SK-N-SH treated with all-trans-retinoic acid at 6 μM for 48 hours (cell line): Measurements from ENCODE around the gene SLC4A1AP.
"Not testable (repeated sequence)": the region's sequence is repeated elsewhere in the genome, so short reads cannot be mapped to it uniquely, and the experiment has no call there.

Experiments
- ATAC-seq: fragments of 200-7000 bp; cut with Tn5 transposase; 3 replicates; pipeline ENCODE4 v1.9.1; 2020; ENCODE audit warnings: mild to moderate bottlenecking, moderate library complexity
- ARNTL ChIP-seq: fragments of 450-650 bp; formaldehyde crosslinking; IDR thresholded peaks from 2 replicates; pipeline ENCODE4 v1.5.0; 2020; ENCODE audit warnings: low read depth, mild to moderate bottlenecking, moderate library complexity, borderline replicate concordance
- BACH2 ChIP-seq: fragments of 250-450 bp; sonication (Bioruptor Pico); IDR thresholded peaks from 2 replicates; pipeline ENCODE4 v1.9.0; 2021; ENCODE audit warnings: mild to moderate bottlenecking, borderline replicate concordance
- CSDC2 ChIP-seq: fragments of 250-450 bp; sonication (Bioruptor Pico); IDR thresholded peaks from 2 replicates; pipeline ENCODE4 v1.5.0; 2020; ENCODE audit warnings: mild to moderate bottlenecking, moderate library complexity
- ESRRG ChIP-seq: fragments of 250-450 bp; sonication (Bioruptor Pico); IDR thresholded peaks from 2 replicates; pipeline ENCODE4 v1.6.1; 2021; ENCODE audit warnings: mild to moderate bottlenecking
- GLIS3 ChIP-seq: fragments of 250-450 bp; sonication (Bioruptor Pico); IDR thresholded peaks from 2 replicates; pipeline ENCODE4 v1.5.0; 2020; ENCODE audit warnings: mild to moderate bottlenecking, moderate library complexity
- ISL1 ChIP-seq: fragments of 250-450 bp; sonication (Bioruptor Pico); IDR thresholded peaks from 2 replicates; pipeline ENCODE4 v2.1.2; 2022; ENCODE audit warnings: mild to moderate bottlenecking, moderate library complexity
- OSR1 ChIP-seq: fragments of 250-450 bp; sonication (Bioruptor Pico); IDR thresholded peaks from 2 replicates; pipeline ENCODE4 v1.8.0; 2022; ENCODE audit warnings: moderate library complexity, mild to moderate bottlenecking, inconsistent platforms
- PPARA ChIP-seq: fragments of 250-450 bp; sonication (Bioruptor Pico); IDR thresholded peaks from 2 replicates; pipeline ENCODE4 v1.5.0; 2020; ENCODE audit warnings: mild to moderate bottlenecking, borderline replicate concordance
- RARB ChIP-seq: fragments of 250-450 bp; sonication (Bioruptor Pico); IDR thresholded peaks from 2 replicates; pipeline ENCODE4 v1.8.0; 2021; ENCODE audit warnings: mild to moderate bottlenecking, moderate library complexity
- SNAI2 ChIP-seq: fragments of 250-450 bp; sonication (Bioruptor Pico); IDR thresholded peaks from 2 replicates; pipeline ENCODE4 v1.5.0; 2020; ENCODE audit warnings: mild to moderate bottlenecking, moderate library complexity
- TCF4 ChIP-seq: fragments of 250-450 bp; sonication (Bioruptor Pico); IDR thresholded peaks from 2 replicates; pipeline ENCODE4 v1.8.0; 2021; ENCODE audit warnings: mild to moderate bottlenecking, moderate library complexity, borderline replicate concordance
- TOX ChIP-seq: fragments of 250-450 bp; sonication (Bioruptor Pico); IDR thresholded peaks from 2 replicates; pipeline ENCODE4 v1.8.0; 2021; ENCODE audit warnings: mild to moderate bottlenecking, moderate library complexity, borderline replicate concordance
- ZC3H10 ChIP-seq: fragments of 250-450 bp; sonication (Bioruptor Pico); IDR thresholded peaks from 2 replicates; pipeline ENCODE4 v1.5.1; 2021; ENCODE audit warnings: mild to moderate bottlenecking, moderate library complexity
- ZFP3 ChIP-seq: fragments of 250-450 bp; sonication (Bioruptor Pico); IDR thresholded peaks from 2 replicates; pipeline ENCODE4 v1.5.0; 2020; ENCODE audit warnings: mild to moderate bottlenecking, moderate library complexity
- ZFP30 ChIP-seq: fragments of 450-650 bp; formaldehyde crosslinking; IDR thresholded peaks from 2 replicates; pipeline ENCODE4 v1.5.0; 2022; ENCODE audit warnings: mild to moderate bottlenecking, moderate library complexity
- ZNF565 ChIP-seq: fragments of 450-650 bp; formaldehyde crosslinking; conservative IDR thresholded peaks from 2 replicates; pipeline ENCODE4 v1.5.0; 2020; ENCODE audit warnings: low read depth, mild to moderate bottlenecking, moderate library complexity
- ZNF70 ChIP-seq: fragments of 450-650 bp; formaldehyde crosslinking; IDR thresholded peaks from 2 replicates; pipeline ENCODE4 v1.5.0; 2020; ENCODE audit warnings: mild to moderate bottlenecking, moderate library complexity
- ZNF8 ChIP-seq: fragments of 450-650 bp; formaldehyde crosslinking; IDR thresholded peaks from 2 replicates; pipeline ENCODE4 v1.5.0; 2020; ENCODE audit warnings: mild to moderate bottlenecking, moderate library complexity
- TF ChIP-seq, protein P1 (sequence below): fragments of 250-450 bp; sonication (Bioruptor Pico); IDR thresholded peaks from 2 replicates; pipeline ENCODE4 v1.5.1; 2020; ENCODE audit warnings: low read depth, mild to moderate bottlenecking, moderate library complexity
- TF ChIP-seq, protein P2 (sequence below): fragments of 250-450 bp; sonication (Bioruptor Pico); IDR thresholded peaks from 2 replicates; pipeline ENCODE4 v1.8.0; 2020; ENCODE audit warnings: mild to moderate bottlenecking, moderate library complexity, borderline replicate concordance
- TF ChIP-seq, protein P3 (sequence below): fragments of 250-450 bp; sonication (Bioruptor Pico); IDR thresholded peaks from 2 replicates; pipeline ENCODE4 v1.5.0; 2020; ENCODE audit warnings: mild to moderate bottlenecking, moderate library complexity
- TF ChIP-seq, protein P4 (sequence below): fragments of 250-450 bp; sonication (Bioruptor Pico); IDR thresholded peaks from 2 replicates; pipeline ENCODE4 v1.5.1; 2021; ENCODE audit warnings: mild to moderate bottlenecking, moderate library complexity
- TF ChIP-seq, protein P5 (sequence below): fragments of 250-450 bp; sonication (Bioruptor Pico); IDR thresholded peaks from 2 replicates; pipeline ENCODE4 v1.8.0; 2021; ENCODE audit warnings: low read depth, mild to moderate bottlenecking, moderate library complexity, borderline replicate concordance

The SLC4A1AP gene

DNA sequence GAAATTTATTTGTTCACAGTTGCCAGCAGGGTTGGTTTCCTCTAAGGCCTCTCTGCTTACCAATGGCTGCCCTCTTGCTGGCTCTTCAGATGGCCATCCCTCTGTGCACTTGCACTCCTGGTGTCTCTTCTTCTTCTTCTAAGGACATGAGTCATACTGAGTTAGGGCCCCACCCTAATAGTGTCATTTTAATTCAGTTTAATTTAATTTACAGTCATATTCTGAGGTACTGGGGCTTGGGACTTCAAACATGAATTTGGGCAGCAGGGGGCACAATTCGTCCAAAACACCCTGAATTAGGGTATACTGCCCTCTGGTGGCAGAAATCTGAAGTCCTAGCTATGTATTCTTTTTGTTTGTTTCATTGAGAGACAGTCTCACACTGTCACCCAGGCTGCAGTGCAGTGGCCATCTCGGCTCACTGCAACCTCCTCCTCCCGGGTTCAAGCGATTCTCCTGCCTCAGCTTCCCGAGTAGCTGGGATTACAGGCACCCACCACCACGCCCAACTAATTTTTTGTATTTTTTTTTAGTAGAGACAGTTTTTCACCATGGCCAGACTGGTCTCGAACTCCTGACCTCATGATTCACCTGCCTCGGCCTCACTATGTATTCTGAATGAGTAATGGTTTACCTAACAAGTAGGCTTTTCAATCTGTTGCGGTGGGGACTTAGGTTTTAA is 19.8 kb downstream of the SLC4A1AP start (continued):
- no peak; the same call in 1 of the 2 replicates for TF ChIP-seq PPARA (CRISPR knock-in tag)

DNA sequence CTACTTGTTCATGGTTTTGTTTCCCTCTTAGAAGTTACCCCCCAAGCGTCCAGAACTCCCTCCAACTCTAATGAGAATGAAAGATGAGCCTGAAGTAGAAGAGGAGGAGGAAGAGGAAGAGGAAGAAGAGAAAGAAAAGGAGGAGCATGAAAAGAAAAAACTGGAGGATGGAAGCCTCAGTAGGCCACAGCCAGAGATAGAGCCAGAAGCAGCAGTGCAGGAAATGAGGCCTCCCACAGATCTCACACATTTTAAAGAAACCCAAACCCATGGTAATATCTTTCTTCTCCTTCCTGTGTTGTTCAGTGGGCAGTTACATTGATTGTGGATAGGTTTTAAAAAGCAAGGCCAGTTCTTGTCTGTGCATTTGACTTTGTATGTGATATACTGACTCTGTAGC is 21.3 kb downstream of the SLC4A1AP start:
- not testable (repeated sequence) for ATAC-seq

DNA sequence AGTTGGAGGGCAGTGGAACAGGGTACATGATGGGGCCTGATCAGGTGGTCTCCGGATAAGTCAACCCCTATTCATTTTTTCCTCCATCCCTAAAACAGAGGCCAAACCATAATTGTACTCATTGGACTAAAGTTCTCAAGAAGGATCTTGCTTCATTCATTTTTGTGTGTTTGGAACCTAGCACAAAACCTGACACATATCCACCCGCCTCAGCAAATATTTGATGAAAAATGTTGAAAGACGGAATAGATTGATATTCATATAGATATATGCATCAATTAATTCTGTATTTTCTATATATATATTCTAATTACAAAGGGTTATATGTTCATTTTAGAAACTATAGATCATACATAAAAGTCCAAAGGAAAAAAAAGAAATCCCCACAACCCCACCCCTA is 21.9 kb downstream of the SLC4A1AP start:
- TF ChIP-seq, protein P1, sequence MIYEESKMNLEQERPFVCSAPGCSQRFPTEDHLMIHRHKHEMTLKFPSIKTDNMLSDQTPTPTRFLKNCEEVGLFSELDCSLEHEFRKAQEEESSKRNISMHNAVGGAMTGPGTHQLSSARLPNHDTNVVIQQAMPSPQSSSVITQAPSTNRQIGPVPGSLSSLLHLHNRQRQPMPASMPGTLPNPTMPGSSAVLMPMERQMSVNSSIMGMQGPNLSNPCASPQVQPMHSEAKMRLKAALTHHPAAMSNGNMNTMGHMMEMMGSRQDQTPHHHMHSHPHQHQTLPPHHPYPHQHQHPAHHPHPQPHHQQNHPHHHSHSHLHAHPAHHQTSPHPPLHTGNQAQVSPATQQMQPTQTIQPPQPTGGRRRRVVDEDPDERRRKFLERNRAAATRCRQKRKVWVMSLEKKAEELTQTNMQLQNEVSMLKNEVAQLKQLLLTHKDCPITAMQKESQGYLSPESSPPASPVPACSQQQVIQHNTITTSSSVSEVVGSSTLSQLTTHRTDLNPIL (CRISPR knock-in tag): no peak
- TF ChIP-seq ZFP30: no peak
- no peak for TF ChIP-seq PPARA (CRISPR knock-in tag)
- TF ChIP-seq, protein P2, sequence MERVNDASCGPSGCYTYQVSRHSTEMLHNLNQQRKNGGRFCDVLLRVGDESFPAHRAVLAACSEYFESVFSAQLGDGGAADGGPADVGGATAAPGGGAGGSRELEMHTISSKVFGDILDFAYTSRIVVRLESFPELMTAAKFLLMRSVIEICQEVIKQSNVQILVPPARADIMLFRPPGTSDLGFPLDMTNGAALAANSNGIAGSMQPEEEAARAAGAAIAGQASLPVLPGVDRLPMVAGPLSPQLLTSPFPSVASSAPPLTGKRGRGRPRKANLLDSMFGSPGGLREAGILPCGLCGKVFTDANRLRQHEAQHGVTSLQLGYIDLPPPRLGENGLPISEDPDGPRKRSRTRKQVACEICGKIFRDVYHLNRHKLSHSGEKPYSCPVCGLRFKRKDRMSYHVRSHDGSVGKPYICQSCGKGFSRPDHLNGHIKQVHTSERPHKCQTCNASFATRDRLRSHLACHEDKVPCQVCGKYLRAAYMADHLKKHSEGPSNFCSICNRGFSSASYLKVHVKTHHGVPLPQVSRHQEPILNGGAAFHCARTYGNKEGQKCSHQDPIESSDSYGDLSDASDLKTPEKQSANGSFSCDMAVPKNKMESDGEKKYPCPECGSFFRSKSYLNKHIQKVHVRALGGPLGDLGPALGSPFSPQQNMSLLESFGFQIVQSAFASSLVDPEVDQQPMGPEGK (CRISPR knock-in tag): no peak
- no peak for TF ChIP-seq ZFP3
- TF ChIP-seq OSR1 (CRISPR knock-in tag): no peak
- TF ChIP-seq, protein P3, sequence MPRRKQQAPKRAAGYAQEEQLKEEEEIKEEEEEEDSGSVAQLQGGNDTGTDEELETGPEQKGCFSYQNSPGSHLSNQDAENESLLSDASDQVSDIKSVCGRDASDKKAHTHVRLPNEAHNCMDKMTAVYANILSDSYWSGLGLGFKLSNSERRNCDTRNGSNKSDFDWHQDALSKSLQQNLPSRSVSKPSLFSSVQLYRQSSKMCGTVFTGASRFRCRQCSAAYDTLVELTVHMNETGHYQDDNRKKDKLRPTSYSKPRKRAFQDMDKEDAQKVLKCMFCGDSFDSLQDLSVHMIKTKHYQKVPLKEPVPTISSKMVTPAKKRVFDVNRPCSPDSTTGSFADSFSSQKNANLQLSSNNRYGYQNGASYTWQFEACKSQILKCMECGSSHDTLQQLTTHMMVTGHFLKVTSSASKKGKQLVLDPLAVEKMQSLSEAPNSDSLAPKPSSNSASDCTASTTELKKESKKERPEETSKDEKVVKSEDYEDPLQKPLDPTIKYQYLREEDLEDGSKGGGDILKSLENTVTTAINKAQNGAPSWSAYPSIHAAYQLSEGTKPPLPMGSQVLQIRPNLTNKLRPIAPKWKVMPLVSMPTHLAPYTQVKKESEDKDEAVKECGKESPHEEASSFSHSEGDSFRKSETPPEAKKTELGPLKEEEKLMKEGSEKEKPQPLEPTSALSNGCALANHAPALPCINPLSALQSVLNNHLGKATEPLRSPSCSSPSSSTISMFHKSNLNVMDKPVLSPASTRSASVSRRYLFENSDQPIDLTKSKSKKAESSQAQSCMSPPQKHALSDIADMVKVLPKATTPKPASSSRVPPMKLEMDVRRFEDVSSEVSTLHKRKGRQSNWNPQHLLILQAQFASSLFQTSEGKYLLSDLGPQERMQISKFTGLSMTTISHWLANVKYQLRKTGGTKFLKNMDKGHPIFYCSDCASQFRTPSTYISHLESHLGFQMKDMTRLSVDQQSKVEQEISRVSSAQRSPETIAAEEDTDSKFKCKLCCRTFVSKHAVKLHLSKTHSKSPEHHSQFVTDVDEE (CRISPR knock-in tag): no peak
- TF ChIP-seq BACH2: no peak
- TF ChIP-seq SNAI2 (CRISPR knock-in tag): no peak
- TF ChIP-seq, protein P4, sequence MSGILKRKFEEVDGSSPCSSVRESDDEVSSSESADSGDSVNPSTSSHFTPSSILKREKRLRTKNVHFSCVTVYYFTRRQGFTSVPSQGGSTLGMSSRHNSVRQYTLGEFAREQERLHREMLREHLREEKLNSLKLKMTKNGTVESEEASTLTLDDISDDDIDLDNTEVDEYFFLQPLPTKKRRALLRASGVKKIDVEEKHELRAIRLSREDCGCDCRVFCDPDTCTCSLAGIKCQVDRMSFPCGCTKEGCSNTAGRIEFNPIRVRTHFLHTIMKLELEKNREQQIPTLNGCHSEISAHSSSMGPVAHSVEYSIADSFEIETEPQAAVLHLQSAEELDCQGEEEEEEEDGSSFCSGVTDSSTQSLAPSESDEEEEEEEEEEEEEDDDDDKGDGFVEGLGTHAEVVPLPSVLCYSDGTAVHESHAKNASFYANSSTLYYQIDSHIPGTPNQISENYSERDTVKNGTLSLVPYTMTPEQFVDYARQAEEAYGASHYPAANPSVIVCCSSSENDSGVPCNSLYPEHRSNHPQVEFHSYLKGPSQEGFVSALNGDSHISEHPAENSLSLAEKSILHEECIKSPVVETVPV (CRISPR knock-in tag): no peak
- no peak for TF ChIP-seq ZNF70 (CRISPR knock-in tag)
- TF ChIP-seq ZNF8 (CRISPR knock-in tag): no peak
- TF ChIP-seq CSDC2 (CRISPR knock-in tag): no peak
- no peak for TF ChIP-seq ISL1 (CRISPR knock-in tag)
- no peak for TF ChIP-seq RARB
- no peak for TF ChIP-seq ZC3H10
- TF ChIP-seq TCF4: no peak
- TF ChIP-seq, protein P5, sequence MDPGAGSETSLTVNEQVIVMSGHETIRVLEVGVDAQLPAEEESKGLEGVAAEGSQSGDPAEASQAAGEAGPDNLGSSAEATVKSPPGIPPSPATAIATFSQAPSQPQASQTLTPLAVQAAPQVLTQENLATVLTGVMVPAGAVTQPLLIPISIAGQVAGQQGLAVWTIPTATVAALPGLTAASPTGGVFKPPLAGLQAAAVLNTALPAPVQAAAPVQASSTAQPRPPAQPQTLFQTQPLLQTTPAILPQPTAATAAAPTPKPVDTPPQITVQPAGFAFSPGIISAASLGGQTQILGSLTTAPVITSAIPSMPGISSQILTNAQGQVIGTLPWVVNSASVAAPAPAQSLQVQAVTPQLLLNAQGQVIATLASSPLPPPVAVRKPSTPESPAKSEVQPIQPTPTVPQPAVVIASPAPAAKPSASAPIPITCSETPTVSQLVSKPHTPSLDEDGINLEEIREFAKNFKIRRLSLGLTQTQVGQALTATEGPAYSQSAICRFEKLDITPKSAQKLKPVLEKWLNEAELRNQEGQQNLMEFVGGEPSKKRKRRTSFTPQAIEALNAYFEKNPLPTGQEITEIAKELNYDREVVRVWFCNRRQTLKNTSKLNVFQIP: no peak
- no peak for ATAC-seq

DNA sequence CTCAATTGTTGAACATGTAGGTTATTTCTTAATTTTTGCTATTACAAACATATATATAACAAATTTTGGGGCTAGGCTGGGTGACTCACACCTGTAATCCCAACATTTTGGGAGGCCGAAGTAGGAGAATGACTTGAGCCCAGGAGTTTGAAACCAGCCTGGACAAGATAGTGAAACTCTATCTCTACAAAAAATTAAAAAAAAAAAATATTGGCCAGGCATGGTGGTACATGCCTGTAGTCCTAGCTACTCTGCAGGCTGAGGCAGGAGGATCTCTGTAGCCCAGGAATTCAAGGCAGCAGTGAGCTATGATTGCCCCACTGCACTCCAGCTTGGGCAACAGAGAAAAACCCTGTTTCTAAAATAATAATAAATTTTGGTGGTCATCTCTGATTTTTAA is 23.5 kb downstream of the SLC4A1AP start:
- ATAC-seq: no peak
- TF ChIP-seq ZNF70 (CRISPR knock-in tag) (no peak), ZC3H10 (no peak), GLIS3 (CRISPR knock-in tag) (no peak), OSR1 (CRISPR knock-in tag) (no peak), SNAI2 (CRISPR knock-in tag) (no peak), ISL1 (CRISPR knock-in tag) (no peak), ZNF565 (CRISPR knock-in tag) (no peak), BACH2 (no peak), TCF4 (no peak), PPARA (CRISPR knock-in tag) (no peak), ZFP3 (no peak), ARNTL (CRISPR knock-in tag) (no peak), TOX (CRISPR knock-in tag) (no peak), ESRRG (no peak)
- TF ChIP-seq, protein P4 (CRISPR knock-in tag): no peak
- TF ChIP-seq, protein P3 (CRISPR knock-in tag): no peak
